Measurements from ENCODE around the gene HMCN2.
"Not testable (repeated sequence)": the region's sequence is repeated elsewhere in the genome, so short reads cannot be mapped to it uniquely, and the experiment has no call there.

Gene HMCN2

DNA sequence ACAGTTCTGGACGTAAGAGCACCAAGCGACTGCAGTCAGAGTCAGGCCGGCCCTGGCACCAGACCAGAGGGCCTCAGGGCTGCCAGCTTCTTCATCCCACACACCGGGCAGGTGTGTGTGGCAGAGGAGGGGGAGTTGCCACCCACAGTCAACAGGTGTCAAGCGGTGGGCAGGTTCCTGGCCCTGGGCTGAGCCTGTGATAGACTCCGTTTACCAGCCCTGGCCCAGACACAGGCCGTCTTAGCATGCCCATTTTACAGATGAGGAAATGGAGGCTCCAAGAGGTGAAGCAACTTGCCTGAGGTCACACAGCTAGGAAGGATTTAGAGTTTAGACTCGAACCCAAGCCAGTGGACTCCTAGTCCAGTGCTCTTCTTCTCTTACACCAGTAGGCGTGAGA lies 71.8 kb downstream of the HMCN2 start:
- H3K27ac ChIP-seq (ENCODE audit: low read depth, low read length) = no peak overlapping the region
- H3K27me3 ChIP-seq (ENCODE audit: control insufficient read depth in 1 of 2, insufficient read depth in 2 of 2, low read length in 2 of 2) = no peaks in the 10 kb centered on the region
- H3K4me3 ChIP-seq (ENCODE audit: low read depth in 1 of 2, low read length in 2 of 2) = no peak overlapping the region
- no peaks in the 10 kb centered on the region for H3K9me3 ChIP-seq (ENCODE audit: low read length)
- H3K36me3 ChIP-seq (ENCODE audit: insufficient read depth, low read length) = peaks cover 25% of the 10 kb centered on the region
- no peak overlapping the region for H3K9ac ChIP-seq (ENCODE audit: low read length)
- H3K4me1 ChIP-seq (ENCODE audit: insufficient read depth, low read length) = peaks cover 25% of the 10 kb centered on the region

DNA sequence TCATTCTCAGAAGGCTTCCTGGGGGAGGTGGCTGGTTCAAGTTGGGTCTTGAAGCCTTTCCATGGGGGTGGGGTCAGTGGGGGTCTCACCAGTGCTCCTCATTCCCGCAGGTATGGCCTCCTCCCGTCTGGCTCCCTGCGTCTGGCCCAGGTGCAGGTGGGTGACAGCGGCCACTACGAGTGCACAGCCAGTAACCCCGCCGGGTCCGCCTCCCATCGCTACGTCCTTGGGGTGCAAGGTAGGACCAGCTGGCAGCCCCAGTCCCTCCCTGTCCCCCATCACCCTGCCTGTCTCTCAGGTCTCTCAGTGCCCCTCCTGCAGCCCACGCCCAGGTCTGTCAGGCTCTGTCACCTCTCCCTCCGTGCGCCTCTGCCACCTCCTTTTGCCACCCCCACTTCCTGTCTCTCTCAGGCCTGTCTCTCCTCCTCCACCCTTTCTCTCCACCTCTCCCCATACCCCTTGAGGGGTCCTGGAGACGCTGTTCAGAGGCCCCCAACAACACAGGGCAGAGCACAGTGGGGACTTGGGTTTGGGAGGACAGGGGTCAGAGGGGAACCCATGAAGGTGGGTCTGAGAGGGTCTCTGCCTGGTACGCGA lies 72.3 kb downstream of the HMCN2 start:
- Histone ChIP-seq H3K36me3 (ENCODE audit: insufficient read depth, low read length) (peaks cover 25% of the 10 kb centered on the region), H3K9me3 (ENCODE audit: low read length) (no peaks in the 10 kb centered on the region), H3K9ac (ENCODE audit: low read length) (no peak overlapping the region), H3K27me3 (ENCODE audit: control insufficient read depth in 1 of 2, insufficient read depth in 2 of 2, low read length in 2 of 2) (no peaks in the 10 kb centered on the region), H3K4me3 (ENCODE audit: low read depth in 1 of 2, low read length in 2 of 2) (no peak overlapping the region), H3K27ac (ENCODE audit: low read depth, low read length) (no peak overlapping the region), H3K4me1 (ENCODE audit: insufficient read depth, low read length) (peaks cover 19% of the 10 kb centered on the region)

DNA sequence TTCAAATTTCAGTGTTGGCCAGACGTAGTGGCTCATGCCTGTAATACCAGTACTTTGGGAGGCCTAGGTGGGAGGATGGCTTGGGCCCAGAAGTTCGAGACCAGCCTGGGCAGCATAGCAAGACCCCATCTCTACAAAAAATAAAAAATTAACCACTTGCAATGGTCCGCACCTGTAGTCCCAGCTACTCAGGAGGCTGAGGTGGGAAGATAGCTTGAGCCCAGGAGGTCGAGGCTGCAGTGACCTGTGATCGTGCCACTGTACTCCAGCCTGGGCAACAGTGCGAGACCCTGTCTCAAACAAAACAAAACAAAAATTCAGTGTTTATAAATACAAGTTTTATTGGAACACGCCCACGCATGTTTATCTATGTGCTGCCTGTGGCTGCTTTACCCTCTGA lies 73.3 kb downstream of the HMCN2 start:
- not testable (repeated sequence) for H3K27ac ChIP-seq (ENCODE audit: low read depth, low read length); H3K4me1 ChIP-seq (ENCODE audit: insufficient read depth, low read length); H3K9ac ChIP-seq (ENCODE audit: low read length); H3K4me3 ChIP-seq (ENCODE audit: low read depth in 1 of 2, low read length in 2 of 2); H3K27me3 ChIP-seq (ENCODE audit: control insufficient read depth in 1 of 2, insufficient read depth in 2 of 2, low read length in 2 of 2); H3K9me3 ChIP-seq (ENCODE audit: low read length)
- peaks cover 22% of the 10 kb centered on the region for H3K36me3 ChIP-seq (ENCODE audit: insufficient read depth, low read length)

DNA sequence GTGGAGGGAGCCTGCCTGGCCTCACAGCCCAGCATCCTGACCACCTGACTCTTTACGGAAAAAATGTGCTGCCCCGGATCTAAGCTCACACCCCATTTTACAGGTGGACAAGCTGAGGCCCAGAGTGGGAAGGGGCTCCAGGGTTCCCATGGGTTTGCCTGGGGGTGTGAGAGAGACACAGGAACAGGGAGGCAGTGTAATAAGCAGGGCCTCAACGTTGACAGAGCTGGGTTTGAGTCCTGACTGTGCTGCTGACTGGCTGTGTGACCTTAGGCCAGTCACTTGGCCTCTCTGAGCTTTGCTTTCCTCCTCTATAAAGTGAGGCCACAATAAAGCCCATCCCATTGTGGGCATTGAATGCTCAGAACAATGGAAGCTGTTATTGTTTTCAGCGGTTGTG lies 73.7 kb downstream of the HMCN2 start:
- H3K9me3 ChIP-seq (ENCODE audit: low read length) = no peaks in the 10 kb centered on the region
- H3K27me3 ChIP-seq (ENCODE audit: control insufficient read depth in 1 of 2, insufficient read depth in 2 of 2, low read length in 2 of 2) = no peaks in the 10 kb centered on the region
- H3K27ac ChIP-seq (ENCODE audit: low read depth, low read length) = no peak overlapping the region
- peaks cover 7% of the 10 kb centered on the region for H3K4me1 ChIP-seq (ENCODE audit: insufficient read depth, low read length)
- peaks cover 20% of the 10 kb centered on the region for H3K36me3 ChIP-seq (ENCODE audit: insufficient read depth, low read length)
- no peak overlapping the region for H3K4me3 ChIP-seq (ENCODE audit: low read depth in 1 of 2, low read length in 2 of 2)
- H3K9ac ChIP-seq (ENCODE audit: low read length) = no peak overlapping the region

DNA sequence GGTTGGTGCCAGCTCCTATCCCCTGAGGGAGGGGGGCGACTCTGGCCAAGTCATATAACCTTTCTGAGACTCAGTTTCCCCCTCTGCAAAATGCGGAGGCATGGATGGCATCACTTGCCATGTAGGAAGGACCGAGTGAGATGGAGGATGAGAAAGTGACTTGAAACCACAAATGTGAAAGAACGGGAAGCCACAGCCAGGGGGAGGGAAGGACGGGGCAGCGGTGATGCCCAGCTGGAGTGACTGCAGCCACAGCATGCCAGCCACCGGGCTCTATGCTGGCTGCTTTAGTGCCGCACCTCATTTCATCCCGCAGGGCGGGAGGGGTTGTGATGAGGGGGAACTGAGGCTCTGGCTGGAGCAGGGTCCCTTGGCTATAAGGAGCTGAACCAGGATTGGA lies 74.5 kb downstream of the HMCN2 start:
- no peak overlapping the region for H3K27ac ChIP-seq (ENCODE audit: low read depth, low read length)
- H3K9me3 ChIP-seq (ENCODE audit: low read length) = no peaks in the 10 kb centered on the region
- H3K4me3 ChIP-seq (ENCODE audit: low read depth in 1 of 2, low read length in 2 of 2) = no peak overlapping the region
- peaks cover 20% of the 10 kb centered on the region for H3K36me3 ChIP-seq (ENCODE audit: insufficient read depth, low read length)
- H3K9ac ChIP-seq (ENCODE audit: low read length) = no peak overlapping the region
- peaks cover 7% of the 10 kb centered on the region for H3K4me1 ChIP-seq (ENCODE audit: insufficient read depth, low read length)
- H3K27me3 ChIP-seq (ENCODE audit: control insufficient read depth in 1 of 2, insufficient read depth in 2 of 2, low read length in 2 of 2) = no peaks in the 10 kb centered on the region

DNA sequence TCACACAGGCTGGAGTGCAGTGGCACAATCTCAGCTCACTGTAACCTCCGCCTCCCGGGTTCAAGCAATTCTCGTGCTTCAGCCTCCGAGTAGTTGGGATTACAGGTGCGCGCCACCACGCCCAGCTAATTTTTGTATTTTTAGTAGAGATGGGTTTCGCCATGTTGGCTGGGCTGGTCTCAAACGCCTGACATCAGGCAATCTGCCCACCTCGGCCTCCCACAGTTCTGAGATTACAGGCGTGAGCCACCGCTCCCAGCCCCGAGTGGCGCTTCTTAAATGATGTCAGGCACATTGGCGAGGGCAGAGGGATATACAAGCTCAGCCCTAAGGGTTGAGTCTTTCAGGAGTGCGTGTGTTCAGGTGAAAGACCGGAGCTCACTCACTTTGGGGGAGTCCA lies 75.0 kb downstream of the HMCN2 start:
- H3K4me1 ChIP-seq (ENCODE audit: insufficient read depth, low read length); H3K4me3 ChIP-seq (ENCODE audit: low read depth in 1 of 2, low read length in 2 of 2); H3K9ac ChIP-seq (ENCODE audit: low read length); H3K27me3 ChIP-seq (ENCODE audit: control insufficient read depth in 1 of 2, insufficient read depth in 2 of 2, low read length in 2 of 2); H3K27ac ChIP-seq (ENCODE audit: low read depth, low read length); H3K9me3 ChIP-seq (ENCODE audit: low read length): not testable (repeated sequence)
- H3K36me3 ChIP-seq (ENCODE audit: insufficient read depth, low read length) = peaks cover 18% of the 10 kb centered on the region

DNA sequence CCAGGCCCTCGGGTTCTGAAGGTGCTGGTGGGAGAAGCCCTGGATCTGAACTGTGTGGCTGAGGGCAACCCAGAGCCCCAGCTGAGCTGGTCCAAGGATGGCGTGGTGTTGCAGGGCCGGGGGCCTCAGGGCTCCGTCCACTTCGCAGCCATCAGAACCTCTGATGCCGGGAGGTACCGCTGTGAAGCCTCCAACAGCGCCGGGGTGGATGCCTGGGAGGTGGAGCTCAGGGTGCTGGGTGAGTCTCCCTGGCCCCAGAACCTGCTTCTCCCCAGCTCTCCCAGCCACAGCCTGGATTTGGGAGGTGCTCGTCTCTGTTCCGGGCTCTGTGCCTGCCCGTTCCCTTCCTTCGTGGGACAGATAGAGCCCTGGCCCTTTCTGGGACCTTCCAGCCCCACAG lies 75.6 kb downstream of the HMCN2 start:
- Histone ChIP-seq H3K27ac (ENCODE audit: low read depth, low read length) (no peak overlapping the region), H3K9me3 (ENCODE audit: low read length) (no peaks in the 10 kb centered on the region), H3K4me3 (ENCODE audit: low read depth in 1 of 2, low read length in 2 of 2) (no peak overlapping the region), H3K9ac (ENCODE audit: low read length) (no peak overlapping the region), H3K27me3 (ENCODE audit: control insufficient read depth in 1 of 2, insufficient read depth in 2 of 2, low read length in 2 of 2) (no peaks in the 10 kb centered on the region), H3K36me3 (ENCODE audit: insufficient read depth, low read length) (peaks cover 16% of the 10 kb centered on the region), H3K4me1 (ENCODE audit: insufficient read depth, low read length) (peaks cover 6% of the 10 kb centered on the region)

DNA sequence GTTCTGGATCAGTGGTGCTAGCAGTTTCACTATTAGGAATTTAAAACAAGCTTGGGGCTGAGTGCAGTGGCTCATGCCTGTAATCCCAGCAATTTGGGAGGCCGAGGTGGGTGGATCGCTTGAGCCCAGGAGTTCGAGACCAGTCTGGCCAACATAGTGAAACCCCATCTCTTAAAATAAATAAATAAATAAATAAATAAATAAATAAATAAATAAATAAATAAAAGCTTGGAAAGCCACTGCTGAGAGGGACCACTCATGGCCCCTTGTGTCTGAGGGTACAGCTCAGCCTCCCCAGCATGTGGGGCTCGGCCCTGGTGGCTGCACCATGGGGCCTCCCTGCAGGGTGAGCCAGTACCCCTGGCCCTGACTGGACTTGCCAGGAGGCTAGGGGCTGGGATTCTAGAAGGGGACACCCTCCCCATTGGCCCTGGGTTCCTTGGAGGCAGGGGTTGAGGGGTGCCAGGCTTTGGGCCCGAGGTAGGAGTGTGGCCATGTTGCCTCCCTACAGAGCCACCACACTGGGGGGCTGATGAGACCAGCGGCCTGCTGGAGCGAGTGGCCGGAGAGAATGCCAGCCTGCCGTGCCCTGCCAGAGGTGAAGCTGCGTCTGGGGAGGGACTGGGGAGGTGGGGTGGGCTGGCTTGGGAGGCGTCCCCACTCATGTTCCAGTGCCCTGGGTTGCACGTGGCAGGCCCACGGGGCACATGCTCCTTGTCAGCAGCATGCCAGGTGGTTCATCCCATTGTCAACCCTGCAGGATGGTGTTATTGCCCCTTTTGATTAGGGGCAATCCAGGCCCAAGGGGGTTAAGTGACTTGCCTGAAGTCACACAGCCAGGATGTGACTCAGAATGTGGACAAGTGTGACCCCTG lies 76.5 kb downstream of the HMCN2 start:
- Histone ChIP-seq H3K4me3 (ENCODE audit: low read depth in 1 of 2, low read length in 2 of 2) (no peak overlapping the region), H3K9me3 (ENCODE audit: low read length) (no peaks in the 10 kb centered on the region), H3K4me1 (ENCODE audit: insufficient read depth, low read length) (no peaks in the 10 kb centered on the region), H3K9ac (ENCODE audit: low read length) (no peak overlapping the region), H3K27me3 (ENCODE audit: control insufficient read depth in 1 of 2, insufficient read depth in 2 of 2, low read length in 2 of 2) (no peaks in the 10 kb centered on the region), H3K36me3 (ENCODE audit: insufficient read depth, low read length) (peaks cover 16% of the 10 kb centered on the region), H3K27ac (ENCODE audit: low read depth, low read length) (no peak overlapping the region)

DNA sequence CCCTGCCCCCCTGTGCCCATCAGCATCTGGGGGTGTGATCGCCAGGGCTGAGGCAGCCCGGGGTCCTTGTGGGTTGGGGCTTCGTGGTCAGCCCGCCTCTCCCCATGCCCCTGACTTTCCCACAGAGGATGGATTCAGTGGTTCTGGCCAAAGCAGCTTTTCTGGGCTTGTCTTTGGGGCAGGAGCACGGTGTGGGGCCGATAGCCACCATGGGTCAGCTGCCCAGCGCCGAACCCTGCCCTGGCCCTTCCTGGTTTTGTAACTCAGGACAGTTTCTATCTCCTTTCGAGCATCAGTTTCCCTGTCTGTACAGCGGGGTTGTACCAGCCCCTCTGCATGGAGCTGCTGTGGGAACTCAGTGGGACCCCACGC lies 77.1 kb downstream of the HMCN2 start:
- Histone ChIP-seq H3K9me3 (ENCODE audit: low read length) (no peaks in the 10 kb centered on the region), H3K4me1 (ENCODE audit: insufficient read depth, low read length) (no peaks in the 10 kb centered on the region), H3K36me3 (ENCODE audit: insufficient read depth, low read length) (peaks cover 16% of the 10 kb centered on the region), H3K27ac (ENCODE audit: low read depth, low read length) (no peak overlapping the region), H3K9ac (ENCODE audit: low read length) (no peak overlapping the region), H3K27me3 (ENCODE audit: control insufficient read depth in 1 of 2, insufficient read depth in 2 of 2, low read length in 2 of 2) (no peaks in the 10 kb centered on the region), H3K4me3 (ENCODE audit: low read depth in 1 of 2, low read length in 2 of 2) (no peak overlapping the region)

DNA sequence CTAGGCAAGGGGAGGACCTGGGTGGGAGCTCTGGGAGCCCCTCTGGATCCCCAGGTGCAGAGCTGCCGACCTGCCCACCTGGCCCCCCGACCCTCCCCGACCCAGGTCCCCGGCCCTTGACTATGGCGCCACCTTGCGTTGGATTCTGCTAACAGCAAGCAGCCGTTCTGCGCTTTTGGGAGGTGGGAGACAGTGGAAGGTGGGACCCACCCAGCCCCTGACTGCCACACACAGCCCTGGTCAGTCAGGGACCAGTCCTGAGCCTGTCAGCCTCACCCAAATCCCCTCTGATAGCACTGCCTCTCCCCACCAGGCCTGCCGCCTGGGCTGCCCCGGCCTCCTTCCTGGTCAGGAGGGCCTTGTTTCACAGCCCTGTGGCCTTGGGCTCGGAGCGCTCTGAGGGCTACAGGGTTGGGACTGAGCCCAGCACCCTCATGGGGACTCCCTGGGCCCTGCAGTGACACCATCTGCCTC lies 77.9 kb downstream of the HMCN2 start:
- H3K27ac ChIP-seq (ENCODE audit: low read depth, low read length) = no peak overlapping the region
- peaks cover 15% of the 10 kb centered on the region for H3K36me3 ChIP-seq (ENCODE audit: insufficient read depth, low read length)
- no peaks in the 10 kb centered on the region for H3K9me3 ChIP-seq (ENCODE audit: low read length)
- H3K4me3 ChIP-seq (ENCODE audit: low read depth in 1 of 2, low read length in 2 of 2) = no peak overlapping the region
- H3K27me3 ChIP-seq (ENCODE audit: control insufficient read depth in 1 of 2, insufficient read depth in 2 of 2, low read length in 2 of 2) = no peaks in the 10 kb centered on the region
- H3K4me1 ChIP-seq (ENCODE audit: insufficient read depth, low read length) = no peaks in the 10 kb centered on the region
- H3K9ac ChIP-seq (ENCODE audit: low read length) = no peak overlapping the region

DNA sequence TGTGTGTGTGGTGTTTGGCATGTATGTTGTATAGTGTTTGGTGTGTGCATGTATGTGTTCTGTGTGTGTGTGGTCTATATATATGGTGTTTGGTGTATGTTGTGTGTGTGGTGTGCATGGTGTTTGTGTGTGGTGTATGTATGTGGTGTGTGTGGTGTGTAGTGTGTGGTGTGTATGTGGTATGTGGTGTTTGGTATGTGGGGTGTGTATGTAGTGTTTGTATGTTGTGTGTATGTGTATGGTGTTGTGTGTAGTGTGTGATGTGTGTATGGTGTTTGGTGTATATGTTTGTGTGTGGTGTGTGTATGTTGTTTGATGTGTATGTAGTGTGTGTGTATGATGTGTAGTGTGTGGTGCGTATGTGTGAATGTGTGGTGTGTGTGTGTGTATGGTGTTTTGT lies 78.8 kb downstream of the HMCN2 start:
- no peak overlapping the region for H3K4me3 ChIP-seq (ENCODE audit: low read depth in 1 of 2, low read length in 2 of 2)
- H3K9ac ChIP-seq (ENCODE audit: low read length) = no peak overlapping the region
- H3K27ac ChIP-seq (ENCODE audit: low read depth, low read length) = no peak overlapping the region
- no peaks in the 10 kb centered on the region for H3K4me1 ChIP-seq (ENCODE audit: insufficient read depth, low read length)
- H3K9me3 ChIP-seq (ENCODE audit: low read length) = no peaks in the 10 kb centered on the region
- H3K27me3 ChIP-seq (ENCODE audit: control insufficient read depth in 1 of 2, insufficient read depth in 2 of 2, low read length in 2 of 2) = no peaks in the 10 kb centered on the region
- peaks cover 8% of the 10 kb centered on the region for H3K36me3 ChIP-seq (ENCODE audit: insufficient read depth, low read length)

All from muscle layer of colon (tissue), 2 donors.